Mesenchymal stem cell (in vitro differentiated cells and primary cell): Measurements from ENCODE around the gene CCDC40.

Experiments used
- DNase-seq: peaks from one replicate; pipeline ENCODE4 v3.0.0-alpha.2; 2013
- H2AFZ ChIP-seq: one replicate; pipeline ENCODE4 v1.6.1; 2013; ENCODE audit warnings: low read depth, mild to moderate bottlenecking, control low read depth, inconsistent platforms, low read length, moderate library complexity
- H2AK5ac ChIP-seq: 2 replicates; pipeline ENCODE4 v1.6.1; 2013; ENCODE audit warnings: low read length, moderate library complexity, mild to moderate bottlenecking, inconsistent platforms; ENCODE audit not compliant: severe bottlenecking
- H2BK120ac ChIP-seq: one replicate; pipeline ENCODE4 v1.6.1; 2013; ENCODE audit warnings: low read depth, mild to moderate bottlenecking, inconsistent platforms, low read length, moderate library complexity
- H2BK12ac ChIP-seq, 2 experiments: one replicate each; pipeline ENCODE4 v1.6.1; 2013; ENCODE audit warnings: inconsistent platforms in 2 of 2, low read length in 2 of 2, mild to moderate bottlenecking in 2 of 2, moderate library complexity in 2 of 2, control low read depth in 1 of 2
- H2BK15ac ChIP-seq: one replicate; pipeline ENCODE4 v1.6.1; 2013; ENCODE audit warnings: mild to moderate bottlenecking, low read depth, inconsistent platforms; ENCODE audit not compliant: poor library complexity, severe bottlenecking
- H2BK5ac ChIP-seq: 2 replicates; pipeline ENCODE4 v1.6.1; 2013; ENCODE audit warnings: low read depth, mild to moderate bottlenecking, low read length, control low read depth, inconsistent platforms; ENCODE audit not compliant: poor library complexity, severe bottlenecking
- H3K14ac ChIP-seq, 2 experiments: one replicate each; pipeline ENCODE4 v1.6.1; 2013; ENCODE audit warnings: inconsistent platforms in 2 of 2, low read length in 2 of 2, control low read depth in 1 of 2, mild to moderate bottlenecking in 1 of 2, moderate library complexity in 1 of 2
- H3K18ac ChIP-seq, 2 experiments: one replicate each; pipeline ENCODE4 v1.6.1; 2013; ENCODE audit warnings: inconsistent platforms in 2 of 2, low read length in 2 of 2, control low read depth in 1 of 2, low read depth in 1 of 2, mild to moderate bottlenecking in 1 of 2
- H3K23ac ChIP-seq, 2 experiments: one replicate each; pipeline ENCODE4 v1.6.1; 2013; ENCODE audit warnings: inconsistent platforms in 2 of 2, low read length in 2 of 2, mild to moderate bottlenecking in 2 of 2, moderate library complexity in 2 of 2, control low read depth in 1 of 2
- H3K27ac ChIP-seq: 2 replicates; pipeline ENCODE4 v1.5.1; 2013; ENCODE audit warnings: mild to moderate bottlenecking, moderate library complexity, low read length, control low read depth, inconsistent platforms; ENCODE audit not compliant: poor library complexity, severe bottlenecking
- H3K27me3 ChIP-seq, 2 experiments: 2 replicates each; pipeline versions ENCODE4 v1.6.1 to v1.7.0; 2013; ENCODE audit warnings: low read length in 2 of 2, mild to moderate bottlenecking in 2 of 2, moderate library complexity in 2 of 2, control low read depth in 1 of 2, inconsistent platforms in 1 of 2; ENCODE audit not compliant: control insufficient read depth in 1 of 2, insufficient read depth in 1 of 2
- H3K36me3 ChIP-seq, 2 experiments: 2 replicates each; pipeline versions ENCODE4 v1.6.1 to v1.7.0; 2013; ENCODE audit warnings: low read length in 2 of 2, control low read depth in 1 of 2, inconsistent platforms in 1 of 2, low read depth in 1 of 2, mild to moderate bottlenecking in 1 of 2; ENCODE audit not compliant: insufficient read depth in 2 of 2, control insufficient read depth in 1 of 2
- H3K4ac ChIP-seq, 2 experiments: one replicate each; pipeline ENCODE4 v1.6.1; 2013; ENCODE audit warnings: inconsistent platforms in 2 of 2, low read length in 2 of 2, mild to moderate bottlenecking in 2 of 2, moderate library complexity in 2 of 2, control low read depth in 1 of 2, low read depth in 1 of 2
- H3K4me1 ChIP-seq: 2 replicates; pipeline ENCODE4 v1.6.1; 2013; ENCODE audit warnings: low read depth, low read length, control low read depth; ENCODE audit not compliant: control insufficient read depth, insufficient read depth
- H3K4me2 ChIP-seq: 2 replicates; pipeline ENCODE4 v1.6.1; 2013; ENCODE audit warnings: low read length, mild to moderate bottlenecking, inconsistent platforms; ENCODE audit not compliant: poor library complexity, severe bottlenecking
- H3K4me3 ChIP-seq, 2 experiments: 2 replicates each; pipeline versions ENCODE4 v1.5.1 to v1.7.0; 2013; ENCODE audit warnings: low read length in 2 of 2, mild to moderate bottlenecking in 2 of 2, control low read depth in 1 of 2, low read depth in 1 of 2; ENCODE audit not compliant: insufficient read depth in 1 of 2
- H3K79me1 ChIP-seq: replicated peaks from 2 replicates; pipeline ENCODE4 v1.6.1; 2013; ENCODE audit warnings: mild to moderate bottlenecking, control low read depth, low read length, inconsistent platforms; ENCODE audit not compliant: poor library complexity, severe bottlenecking
- H3K9ac ChIP-seq: 2 replicates; pipeline ENCODE4 v1.7.0; 2013; ENCODE audit warnings: mild to moderate bottlenecking, low read length, moderate library complexity
- H3K9me3 ChIP-seq: 2 replicates; pipeline ENCODE4 v1.7.0; 2013; ENCODE audit warnings: mild to moderate bottlenecking, low read length; ENCODE audit not compliant: control insufficient read depth
- H4K8ac ChIP-seq: one replicate; pipeline ENCODE4 v1.6.1; 2013; ENCODE audit warnings: inconsistent platforms, mild to moderate bottlenecking, low read length, moderate library complexity
- H4K91ac ChIP-seq: one replicate; pipeline ENCODE4 v1.6.1; 2013; ENCODE audit warnings: mild to moderate bottlenecking, low read length, inconsistent platforms
- WGBS: methylation state at CpG from one replicate; pipeline ENCODE4 v1.1.7; 2013; ENCODE audit warnings: mixed read lengths; 5-methylcytosine and 5-hydroxymethylcytosine counted together

The CCDC40 gene

DNA sequence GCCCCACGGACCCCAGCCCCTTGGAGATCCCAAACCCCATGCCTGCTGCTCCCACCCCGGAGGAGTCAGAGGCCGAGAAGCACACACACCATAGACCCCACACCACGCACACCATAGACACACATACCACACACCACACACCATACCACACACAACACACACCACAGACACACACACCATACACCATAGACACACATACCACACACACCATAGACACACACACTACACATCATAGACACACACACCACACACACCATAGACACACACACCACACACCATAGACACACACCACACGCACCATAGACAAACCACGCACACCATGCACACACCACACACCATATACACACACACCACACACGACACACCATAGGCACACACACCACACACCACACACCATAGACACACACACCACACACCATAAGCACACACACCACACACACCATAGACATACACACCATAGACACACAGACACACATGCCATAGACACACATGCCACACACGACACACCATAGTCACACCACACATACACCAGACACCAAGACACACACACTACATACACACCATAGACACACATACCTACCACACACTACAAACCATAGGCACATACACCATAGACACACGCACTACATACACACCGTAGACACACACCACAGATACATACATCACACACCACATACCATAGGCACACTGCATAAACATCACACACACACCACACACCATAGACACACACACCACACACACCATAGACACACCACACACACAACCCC, 12.1 kb upstream of the CCDC40 start:
- Histone ChIP-seq H3K4me1 (peaks cover 28% of the 10 kb centered on the region), H2BK12ac (peak overlapping the region; percentile 3 to 94), H3K4ac (peak overlapping the region in 1 of 2 experiments; percentile 24), H4K91ac (peak overlapping the region; percentile 83), H3K4me3 (peak overlapping the region in 1 of 2 experiments; percentile 3), H3K36me3 (peaks cover 0 to 22% of the 10 kb centered on the region in 2 experiments), H3K9me3 (no peaks in the 10 kb centered on the region), H3K27ac (no peak overlapping the region), H3K9ac (peak overlapping the region; percentile 20), H3K23ac (peak overlapping the region; percentile 53 to 67), H2AK5ac (no peak overlapping the region), H3K14ac (peak overlapping the region in 1 of 2 experiments; percentile 41), H3K27me3 (no peaks in the 10 kb centered on the region), H2BK15ac (no peak overlapping the region), H3K4me2 (no peak overlapping the region), H3K79me1 (peaks cover 48% of the 10 kb centered on the region), H2AFZ (no peak overlapping the region), H2BK5ac (no peak overlapping the region), H3K18ac (peak overlapping the region in 1 of 2 experiments; percentile 14), H4K8ac (peak overlapping the region; percentile 52), H2BK120ac (no peak overlapping the region)
- peak; percentile 13 for DNase-seq
- WGBS = 62% methylated on average over 10 of the region's 10 CpGs

DNA sequence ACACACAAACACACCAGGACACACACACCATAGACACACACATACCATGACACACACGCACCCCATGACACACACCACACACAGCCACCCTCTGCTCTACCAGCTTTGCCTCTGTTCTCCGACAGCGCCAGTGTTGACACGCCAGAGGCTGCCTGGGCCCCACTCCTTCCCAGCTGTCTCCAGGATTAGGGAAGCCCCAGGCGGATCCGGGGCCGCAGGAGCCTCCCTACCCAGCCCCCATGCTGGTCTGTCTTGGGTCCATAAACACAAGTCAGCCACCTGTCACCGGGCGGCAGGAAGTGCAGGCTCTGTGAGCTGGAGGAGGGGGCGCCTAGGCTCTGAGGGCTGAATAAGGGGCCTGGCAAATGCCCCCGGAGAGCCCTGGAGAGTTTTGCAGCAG, 11.3 kb upstream of the CCDC40 start:
- Histone ChIP-seq H2BK15ac (no peak overlapping the region), H3K23ac (no peak overlapping the region), H3K4me3 (no peak overlapping the region), H3K4ac (no peak overlapping the region), H4K8ac (no peak overlapping the region), H3K14ac (peak overlapping the region in 1 of 2 experiments; percentile 83), H3K27ac (no peak overlapping the region), H2BK12ac (no peak overlapping the region), H3K4me2 (no peak overlapping the region), H3K9me3 (no peaks in the 10 kb centered on the region), H3K18ac (no peak overlapping the region), H2AK5ac (no peak overlapping the region), H2BK5ac (no peak overlapping the region), H3K79me1 (peaks cover 52% of the 10 kb centered on the region), H3K36me3 (peaks cover 0 to 26% of the 10 kb centered on the region in 2 experiments), H2BK120ac (no peak overlapping the region), H4K91ac (no peak overlapping the region), H3K9ac (no peak overlapping the region), H3K27me3 (no peaks in the 10 kb centered on the region), H2AFZ (no peak overlapping the region), H3K4me1 (peaks cover 27% of the 10 kb centered on the region)
- 63% methylated on average over 10 of the region's 11 CpGs for WGBS
- DNase-seq = peak; percentile 34

DNA sequence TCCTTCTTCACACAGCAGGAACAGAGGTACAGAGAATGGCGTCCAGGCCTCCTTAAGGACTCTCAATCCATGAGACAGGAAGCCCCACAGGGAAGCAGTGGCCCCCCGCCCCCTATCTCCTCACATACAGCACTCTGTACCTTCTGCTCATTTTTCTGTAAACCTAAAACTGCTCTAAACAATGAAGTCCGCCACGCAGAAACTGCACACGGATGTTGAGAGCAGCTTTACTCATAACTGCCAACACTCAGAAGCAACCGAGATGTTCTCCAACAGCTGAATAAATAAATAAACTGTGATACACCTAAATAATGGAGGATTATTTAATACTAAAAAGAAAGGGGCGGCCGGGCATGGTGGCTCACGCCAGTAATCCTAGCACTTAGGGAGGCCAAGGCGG, 10.6 kb upstream of the CCDC40 start:
- DNase-seq = no peak
- no peaks in the 10 kb centered on the region for H3K27me3 ChIP-seq
- H2AK5ac ChIP-seq = no peak overlapping the region
- no peak overlapping the region for H3K18ac ChIP-seq
- no peak overlapping the region for H3K14ac ChIP-seq
- peaks cover 3 to 32% of the 10 kb centered on the region in 2 experiments for H3K36me3 ChIP-seq
- H4K8ac ChIP-seq = no peak overlapping the region
- 85% methylated on average over 8 of the region's 10 CpGs for WGBS
- no peak overlapping the region for H2BK5ac ChIP-seq
- H3K4me3 ChIP-seq = no peak overlapping the region
- no peak overlapping the region for H3K4me2 ChIP-seq
- H3K27ac ChIP-seq = no peak overlapping the region
- H2BK15ac ChIP-seq = no peak overlapping the region
- H3K9me3 ChIP-seq = no peaks in the 10 kb centered on the region
- H2BK12ac ChIP-seq = no peak overlapping the region
- H2BK120ac ChIP-seq = no peak overlapping the region
- no peak overlapping the region for H4K91ac ChIP-seq
- no peak overlapping the region for H2AFZ ChIP-seq
- peaks cover 30% of the 10 kb centered on the region for H3K4me1 ChIP-seq
- no peak overlapping the region for H3K23ac ChIP-seq
- no peak overlapping the region for H3K4ac ChIP-seq
- H3K9ac ChIP-seq = no peak overlapping the region
- peaks cover 56% of the 10 kb centered on the region for H3K79me1 ChIP-seq

DNA sequence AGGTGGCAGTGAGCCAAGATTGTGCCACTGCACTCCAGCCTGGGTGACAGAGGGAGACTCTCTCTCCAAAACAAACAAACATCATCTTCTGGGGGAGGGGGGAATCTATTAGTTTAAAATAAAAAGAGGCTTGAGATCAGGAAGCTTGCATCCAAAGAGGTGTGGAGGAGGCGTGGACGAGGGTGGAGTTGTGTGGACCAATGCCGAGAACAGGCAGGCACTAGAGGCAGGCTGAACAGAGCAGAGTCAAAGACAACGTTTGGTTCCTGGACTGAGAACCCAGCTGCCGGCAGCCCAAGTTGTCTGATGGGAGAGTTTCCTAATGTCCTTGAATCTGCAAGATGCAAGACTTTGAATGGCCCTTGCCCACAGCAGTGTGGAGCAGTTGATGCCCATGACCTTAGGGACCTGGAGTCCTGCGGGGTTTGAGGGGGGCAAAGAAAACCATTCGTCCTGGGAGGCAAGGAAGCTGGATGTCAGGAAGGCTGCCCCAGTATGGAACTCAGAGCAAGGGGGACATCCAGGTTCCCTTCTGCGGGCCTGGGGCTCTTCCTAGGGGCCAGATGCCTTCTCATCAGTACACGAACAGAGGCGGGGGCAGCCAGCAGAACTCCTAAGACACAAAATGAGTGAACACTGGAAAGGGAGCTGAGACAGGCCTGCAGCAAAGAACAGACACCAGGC, 9.9 kb upstream of the CCDC40 start:
- Histone ChIP-seq H3K23ac (no peak overlapping the region), H3K18ac (no peak overlapping the region), H3K4me1 (peaks cover 30% of the 10 kb centered on the region), H2AFZ (no peak overlapping the region), H2BK120ac (no peak overlapping the region), H3K79me1 (peaks cover 61% of the 10 kb centered on the region), H3K14ac (no peak overlapping the region), H3K36me3 (peaks cover 3 to 32% of the 10 kb centered on the region in 2 experiments), H3K27ac (no peak overlapping the region), H3K27me3 (no peaks in the 10 kb centered on the region), H2BK5ac (no peak overlapping the region), H4K91ac (no peak overlapping the region), H2BK12ac (no peak overlapping the region), H2AK5ac (no peak overlapping the region), H3K4ac (no peak overlapping the region), H4K8ac (no peak overlapping the region), H2BK15ac (no peak overlapping the region), H3K9ac (peak overlapping the region; percentile 10), H3K4me2 (no peak overlapping the region), H3K9me3 (no peaks in the 10 kb centered on the region), H3K4me3 (no peak overlapping the region)
- 90% methylated on average over 10 of the region's 10 CpGs for WGBS
- no peak for DNase-seq
